GM21723 (cell line): ENCODE measurements around the gene LIPG.
A peak's percentile ranks its signal among the peaks of the same experiment; 100 is the strongest.
"Not testable (repeated sequence)": the region's sequence is repeated elsewhere in the genome, so short reads cannot be mapped to it uniquely, and the experiment has no call there.

ENCODE experiments used
- ATAC-seq: cut with Tn5 transposase; IDR thresholded peaks from one replicate; pipeline ENCODE4 v1.9.1; 2021; ENCODE audit warnings: mild to moderate bottlenecking, moderate library complexity; ENCODE audit not compliant: unreplicated experiment

Gene LIPG

GRCh38 chr18:49561289-49562193, at the start of gene LIPG:
LIPG (plus strand) TSS chr18:49562057; CDS start chr18:49562309, 252 bp downstream.
- ATAC-seq = peak; percentile 78

DNA sequence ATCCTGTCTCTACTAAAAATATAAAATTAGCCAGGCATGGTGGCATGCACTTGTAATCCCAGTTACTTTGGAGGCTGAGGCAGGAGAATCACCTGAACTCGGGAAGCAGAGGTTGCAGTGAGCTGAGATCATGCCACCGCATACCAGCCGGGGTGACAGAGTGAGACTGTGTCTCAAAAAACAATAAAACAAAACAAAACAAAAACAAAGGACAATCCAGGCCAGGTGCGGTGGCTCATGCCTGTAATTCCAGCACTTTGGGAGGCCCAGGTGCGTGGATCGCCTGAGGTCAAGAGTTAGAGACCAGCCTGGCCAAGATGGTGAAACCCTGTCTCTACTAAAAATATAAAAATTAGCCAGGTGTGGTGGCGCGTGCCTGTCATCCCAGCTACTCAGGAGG, 49.0 kb upstream of the LIPG start:
- ATAC-seq = not testable (repeated sequence)

GRCh38 chr18:49514577-49514976, 47.3 kb upstream of the LIPG start:
- no peak for ATAC-seq

DNA sequence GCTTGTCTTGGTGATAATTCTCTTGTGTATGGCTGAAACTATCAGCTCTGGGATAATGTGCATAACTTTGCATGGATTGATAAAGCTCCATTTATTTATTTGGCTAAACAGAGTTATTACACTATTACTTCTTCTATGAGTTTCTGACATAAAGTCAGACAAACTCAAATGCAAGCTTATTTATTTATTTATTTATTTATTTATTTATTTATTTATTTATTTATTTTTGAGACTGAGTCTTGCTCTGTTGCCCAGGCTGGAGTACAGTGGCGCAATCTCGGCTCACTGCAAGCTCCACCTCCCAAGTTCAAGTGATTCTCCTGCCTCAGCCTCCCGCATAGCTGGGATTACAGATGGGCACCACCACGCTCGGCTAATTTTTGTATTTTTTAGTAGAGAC, 46.9 kb upstream of the LIPG start:
- not testable (repeated sequence) for ATAC-seq

DNA sequence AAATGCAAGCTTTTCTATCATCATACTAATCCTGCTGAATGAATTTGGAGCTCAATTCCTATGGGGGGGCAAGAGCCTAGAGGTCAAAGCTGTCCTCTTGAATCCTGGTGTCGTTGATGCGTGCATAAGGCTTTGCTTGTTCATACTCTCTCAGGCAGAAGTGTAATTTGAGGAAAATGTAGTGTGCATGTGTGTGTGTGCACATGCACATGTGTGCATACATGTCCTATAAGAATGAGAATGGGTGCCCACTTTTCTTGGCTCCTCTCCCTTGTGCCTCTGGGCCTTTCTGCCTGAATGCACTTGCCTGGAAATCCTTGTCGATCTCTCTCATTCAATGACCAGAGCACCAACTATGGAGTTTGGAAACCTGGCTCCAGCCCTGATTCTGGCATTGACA, 46.3 kb upstream of the LIPG start:
- no peak for ATAC-seq

- ATAC-seq = no peak
Measured at GRCh38 chr18:49517483-49517882, 44.4 kb upstream of the LIPG start.

GRCh38 chr18:49519101-49519971, 42.5 kb upstream of the LIPG start:
- ATAC-seq = no peak

- ATAC-seq = no peak
Measured at GRCh38 chr18:49520661-49521145, 41.2 kb upstream of the LIPG start.

- no peak for ATAC-seq
Measured at GRCh38 chr18:49521216-49521835, 40.5 kb upstream of the LIPG start.

GRCh38 chr18:49523580-49524093, 38.2 kb upstream of the LIPG start:
- not testable (repeated sequence) for ATAC-seq

GRCh38 chr18:49524349-49524748, 37.5 kb upstream of the LIPG start:
- no peak for ATAC-seq

DNA sequence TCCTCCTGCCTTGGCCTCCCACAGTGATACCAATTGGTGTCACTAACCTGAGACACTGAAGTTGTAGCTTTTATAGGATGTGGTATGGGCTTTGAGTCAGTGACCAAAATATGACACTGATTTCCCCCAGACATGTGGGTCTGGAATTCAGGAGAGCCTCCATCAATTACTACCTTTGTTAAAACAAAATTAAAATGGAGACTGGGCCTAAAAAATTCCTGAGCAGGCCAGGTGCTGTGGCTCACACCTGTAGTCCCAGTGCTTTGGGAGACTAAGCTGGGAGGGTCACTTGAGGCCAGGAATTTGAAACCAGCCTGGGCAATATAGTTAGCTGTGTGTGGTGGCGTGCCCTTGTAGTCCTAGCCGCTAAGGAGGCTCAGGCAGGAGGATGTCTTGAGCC, 36.9 kb upstream of the LIPG start:
- ATAC-seq = no peak

DNA sequence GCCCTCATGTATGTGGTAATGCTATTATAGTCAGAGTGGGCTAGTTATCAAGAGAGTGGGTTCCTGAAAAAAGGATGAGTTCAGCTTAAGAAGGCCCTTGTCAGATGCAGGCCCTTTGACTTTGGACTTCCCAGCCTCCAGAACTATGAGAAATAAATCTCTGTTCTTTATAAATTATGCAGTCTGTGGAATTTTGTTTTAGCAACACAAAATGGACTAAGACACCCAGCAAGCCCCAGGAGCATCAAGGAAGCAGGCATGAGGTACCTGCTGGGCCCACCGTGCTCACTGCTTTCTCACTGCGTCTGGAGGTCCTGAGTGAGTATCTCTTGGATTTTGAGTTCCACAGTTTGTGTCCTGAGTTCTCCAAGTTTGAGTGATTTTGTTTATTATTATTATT, 35.9 kb upstream of the LIPG start:
- ATAC-seq = no peak

GRCh38 chr18:49527631-49528327, 34.1 kb upstream of the LIPG start:
- no peak for ATAC-seq

DNA sequence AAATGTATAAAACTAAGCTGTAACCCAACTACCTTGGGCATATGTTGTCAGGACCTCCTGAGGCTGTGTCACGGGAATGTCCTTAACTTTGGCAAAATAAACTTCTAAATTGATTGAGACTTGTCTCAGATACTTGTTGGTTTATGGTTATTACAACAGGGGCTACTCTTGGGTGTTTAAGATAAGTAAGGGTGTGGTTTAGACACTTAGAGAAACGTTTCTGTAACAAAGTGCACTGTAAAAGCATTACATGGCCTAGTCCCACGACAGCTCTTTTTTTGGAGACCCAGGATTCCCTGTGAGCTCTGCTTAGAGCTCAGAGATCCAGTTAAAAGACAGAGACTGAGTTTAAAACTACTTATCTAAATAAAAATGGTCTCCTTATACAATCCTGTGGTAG, 32.3 kb upstream of the LIPG start:
- ATAC-seq = no peak

GRCh38 chr18:49531678-49532153, 30.1 kb upstream of the LIPG start:
- ATAC-seq = no peak

DNA sequence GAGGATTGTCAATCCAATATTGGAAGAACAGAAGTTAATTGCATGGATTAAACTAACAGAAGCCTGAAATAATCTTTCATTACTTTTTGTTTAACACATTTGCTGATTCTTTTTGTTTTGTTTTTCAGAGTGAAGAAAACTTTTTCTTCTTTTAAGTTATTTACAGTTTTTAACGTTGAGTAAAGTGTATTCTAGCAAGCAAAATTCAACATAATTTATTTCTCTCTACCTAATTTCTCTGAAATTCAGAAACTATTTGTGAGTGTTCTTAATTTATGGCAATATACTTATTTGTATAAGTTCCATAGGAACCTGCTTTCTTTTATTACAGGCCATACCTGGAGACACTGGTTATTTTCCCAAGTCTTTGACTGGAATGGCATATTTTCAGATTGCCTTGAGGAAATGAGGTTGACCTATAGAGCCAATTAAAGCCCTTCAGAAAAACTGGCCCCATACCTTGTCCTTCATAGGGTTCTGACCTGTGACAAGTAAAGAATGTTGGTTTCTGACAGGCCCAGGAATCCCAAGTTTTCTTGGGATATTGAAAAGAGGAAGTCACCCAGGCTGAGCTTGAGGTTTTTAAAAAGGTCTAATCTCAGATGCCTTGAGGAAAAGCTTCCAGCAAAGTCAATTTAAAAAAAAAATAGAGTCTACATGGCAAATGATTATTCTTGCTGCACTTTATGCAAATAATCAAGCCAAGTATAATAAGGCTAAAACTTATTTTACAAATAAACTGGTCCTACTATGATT, 26.8 kb upstream of the LIPG start:
- ATAC-seq = no peak

- ATAC-seq = no peak
Measured at GRCh38 chr18:49537232-49537896, 24.5 kb upstream of the LIPG start.

GRCh38 chr18:49544362-49544761, 17.5 kb upstream of the LIPG start:
- no peak for ATAC-seq
